ENCODE measurements around the gene RAB26. TPM values are rescaled to one million over a fixed set of nuclear protein-coding genes. Genes with fewer than 3 reads are reported as not detected.

Gene RAB26
- polyA plus RNA-seq, 1 experiment: 0.67 TPM

- POLR2A ChIA-PET: interaction anchor here (1.0 kb wide), 1 partner anchor 18 kb away, joined by 9 read pairs; the partner anchor contains the start of gene TRAF7
- no peaks in the 10 kb centered on the region for H3K27me3 ChIP-seq (ENCODE audit: control insufficient read depth, insufficient read depth, low read length)
- TF ChIP-seq CTCF (IDR thresholded peaks at IDR 0.05; ENCODE audit: insufficient read depth, low read depth, low read length): no peak
- no peak overlapping the region for H3K4me3 ChIP-seq (ENCODE audit: low read depth, low read length)
- no peak for DNase-seq (ENCODE audit: low read depth)
- peaks cover 37% of the 10 kb centered on the region for H3K36me3 ChIP-seq (ENCODE audit: control insufficient read depth, insufficient read depth, low read length)
- CTCF ChIA-PET: no interaction called here
These were observed 25.5 kb downstream of the RAB26 start for GRCh38 chr16:2173916-2174315.

GRCh38 chr16:2174396-2175131, 26.1 kb downstream of the RAB26 start:
- Histone ChIP-seq H3K27me3 (ENCODE audit: control insufficient read depth, insufficient read depth, low read length) (no peaks in the 10 kb centered on the region), H3K4me3 (ENCODE audit: low read depth, low read length) (no peak overlapping the region), H3K36me3 (ENCODE audit: control insufficient read depth, insufficient read depth, low read length) (peaks cover 37% of the 10 kb centered on the region)
- no peak for TF ChIP-seq CTCF (IDR thresholded peaks at IDR 0.05; ENCODE audit: insufficient read depth, low read depth, low read length)
- ChIA-PET POLR2A (interaction anchor here (1.0 kb wide), 1 partner anchor 19 kb away, joined by 9 read pairs; the partner anchor contains the start of gene TRAF7), CTCF (no interaction called here)
- DNase-seq (ENCODE audit: low read depth): no peak

- CTCF ChIA-PET: no interaction called here
- no peaks in the 10 kb centered on the region for H3K27me3 ChIP-seq (ENCODE audit: control insufficient read depth, insufficient read depth, low read length)
- peaks cover 37% of the 10 kb centered on the region for H3K36me3 ChIP-seq (ENCODE audit: control insufficient read depth, insufficient read depth, low read length)
- no peak overlapping the region for H3K4me3 ChIP-seq (ENCODE audit: low read depth, low read length)
- POLR2A ChIA-PET: no interaction called here
- no peak for DNase-seq (ENCODE audit: low read depth)
- no peak for TF ChIP-seq CTCF (IDR thresholded peaks at IDR 0.05; ENCODE audit: insufficient read depth, low read depth, low read length)
These were observed 27.0 kb downstream of the RAB26 start for GRCh38 chr16:2175454-2175853.

- Histone ChIP-seq H3K27me3 (ENCODE audit: control insufficient read depth, insufficient read depth, low read length) (no peaks in the 10 kb centered on the region), H3K4me3 (ENCODE audit: low read depth, low read length) (no peak overlapping the region), H3K36me3 (ENCODE audit: control insufficient read depth, insufficient read depth, low read length) (peaks cover 35% of the 10 kb centered on the region)
- DNase-seq (ENCODE audit: low read depth): no peak
- POLR2A ChIA-PET: no interaction called here
- CTCF ChIA-PET: no interaction called here
- TF ChIP-seq CTCF (IDR thresholded peaks at IDR 0.05; ENCODE audit: insufficient read depth, low read depth, low read length): no peak
These were observed 27.6 kb downstream of the RAB26 start for GRCh38 chr16:2176047-2176446.

- CTCF ChIA-PET: no interaction called here
- no peak for DNase-seq (ENCODE audit: low read depth)
- POLR2A ChIA-PET: no interaction called here
- TF ChIP-seq CTCF (IDR thresholded peaks at IDR 0.05; ENCODE audit: insufficient read depth, low read depth, low read length): no peak
- H3K36me3 ChIP-seq (ENCODE audit: control insufficient read depth, insufficient read depth, low read length): peaks cover 28% of the 10 kb centered on the region
- no peaks in the 10 kb centered on the region for H3K27me3 ChIP-seq (ENCODE audit: control insufficient read depth, insufficient read depth, low read length)
- no peak overlapping the region for H3K4me3 ChIP-seq (ENCODE audit: low read depth, low read length)
These were observed 28.7 kb downstream of the RAB26 start for GRCh38 chr16:2177101-2177500.
